ENCODE results near the gene CCNL2. TPM values are rescaled to one million over a fixed set of nuclear protein-coding genes. Genes with fewer than 3 reads are reported as not detected.

Gene CCNL2
- total and polyA plus RNA-seq, 2 of the 13 experiments (the other 11 are each of a cell fraction or from before 2014, with no cell fraction given): 105 to 340 TPM

- TF ChIP-seq AFF4 (CRISPR knock-in tag; IDR thresholded peaks at IDR 0.05) (no peak), UBTF (CRISPR knock-in tag; IDR thresholded peaks at IDR 0.05) (peak; percentile 75), BRD4 (CRISPR knock-in tag; IDR thresholded peaks at IDR 0.05) (no peak), ZNF33B (CRISPR knock-in tag; IDR thresholded peaks at IDR 0.05) (no peak), TRIM24 (CRISPR knock-in tag; IDR thresholded peaks at IDR 0.05) (no peak), SALL2 (CRISPR knock-in tag; IDR thresholded peaks at IDR 0.05) (no peak), GPBP1L1 (CRISPR knock-in tag; IDR thresholded peaks at IDR 0.05) (no peak), TP53 (CRISPR knock-in tag; conservative IDR thresholded peaks at IDR 0.05) (no peak), ZBTB38 (CRISPR knock-in tag; IDR thresholded peaks at IDR 0.05) (peak; percentile 18; the same call in 1 of the 2 replicates), GLI4 (CRISPR knock-in tag; IDR thresholded peaks at IDR 0.05; ENCODE audit: borderline replicate concordance) (no peak), MTF1 (CRISPR knock-in tag; IDR thresholded peaks at IDR 0.05) (no peak), PAXIP1 (CRISPR knock-in tag; conservative IDR thresholded peaks at IDR 0.05) (0 out of 2 replicates have a peak, but pooled peaks have one; percentile 19), ZUFSP (CRISPR knock-in tag; IDR thresholded peaks at IDR 0.05; ENCODE audit: borderline replicate concordance) (no peak), RFXAP (CRISPR knock-in tag; IDR thresholded peaks at IDR 0.05; ENCODE audit: borderline replicate concordance) (no peak), SRSF9 (IDR thresholded peaks at IDR 0.05; ENCODE audit: borderline replicate concordance, insufficient read depth, low read depth, low read length, poor library complexity, severe bottlenecking) (no peak)
These were observed 26.8 kb upstream of the CCNL2 start (continued) for GRCh38 chr1:1425753-1426495.
